Middle frontal gyrus (tissue), 1 donor: ENCODE results near the gene CST6.
"Not testable (repeated sequence)": the region's sequence is repeated elsewhere in the genome, so short reads cannot be mapped to it uniquely, and the experiment has no call there.

ENCODE experiments used
- DNase-seq: peaks from one replicate; pipeline ENCODE4 v3.0.0-alpha.2; 2015; ENCODE audit warnings: low spot score; ENCODE audit errors: extremely low spot score

The CST6 gene

DNA sequence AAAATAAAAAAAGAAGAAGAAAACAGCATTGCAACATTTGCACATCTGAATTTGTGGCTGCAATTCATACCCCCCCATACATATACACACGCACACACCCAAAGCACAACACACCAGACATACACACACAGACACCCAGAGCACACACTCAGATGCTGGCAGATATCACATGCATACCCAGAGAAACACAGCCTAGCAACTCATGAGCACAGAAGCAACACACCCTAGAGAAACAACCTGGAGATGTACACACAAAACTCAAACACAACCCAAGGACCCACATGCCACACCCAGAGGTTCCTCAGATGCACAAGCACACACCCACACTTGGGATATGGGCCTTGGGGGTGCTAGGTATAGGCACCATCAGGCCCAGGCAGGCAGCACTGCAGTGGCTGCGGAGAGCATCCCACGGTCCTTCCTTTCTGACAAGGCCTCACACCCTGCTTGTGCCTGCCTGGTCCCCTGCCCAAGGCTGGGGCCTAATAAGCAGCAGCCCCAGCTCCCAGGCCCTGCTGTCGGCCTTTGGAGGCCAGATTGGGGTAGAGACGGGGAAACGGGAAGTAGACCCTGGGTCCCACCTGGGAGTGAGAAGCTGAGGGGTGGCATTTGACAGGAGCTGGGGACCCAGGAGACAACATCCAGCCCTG lies 3.1 kb downstream of the CST6 start:
- no peak for DNase-seq

DNA sequence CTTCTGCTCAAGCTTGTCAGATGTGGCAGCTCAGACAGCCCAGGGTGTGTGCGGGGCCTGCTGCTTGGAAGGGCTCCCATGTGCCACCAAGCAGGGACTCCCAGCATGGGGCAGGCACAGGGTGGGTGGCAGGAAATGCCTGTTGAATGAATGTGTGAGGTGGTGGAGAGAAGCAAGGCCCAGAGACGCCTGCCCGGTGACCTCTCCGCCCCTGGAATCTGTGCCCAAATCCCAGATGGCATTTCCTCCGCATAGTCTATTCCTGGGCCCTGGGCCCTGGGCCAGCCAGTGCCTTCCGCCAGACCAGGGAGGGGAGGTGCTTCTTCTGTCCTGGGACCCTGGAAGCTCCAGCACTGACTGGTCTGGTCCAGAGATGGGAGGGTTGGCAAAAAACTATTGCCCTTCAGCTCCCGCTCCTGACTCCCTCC lies 3.7 kb downstream of the CST6 start:
- DNase-seq, result no peak

DNA sequence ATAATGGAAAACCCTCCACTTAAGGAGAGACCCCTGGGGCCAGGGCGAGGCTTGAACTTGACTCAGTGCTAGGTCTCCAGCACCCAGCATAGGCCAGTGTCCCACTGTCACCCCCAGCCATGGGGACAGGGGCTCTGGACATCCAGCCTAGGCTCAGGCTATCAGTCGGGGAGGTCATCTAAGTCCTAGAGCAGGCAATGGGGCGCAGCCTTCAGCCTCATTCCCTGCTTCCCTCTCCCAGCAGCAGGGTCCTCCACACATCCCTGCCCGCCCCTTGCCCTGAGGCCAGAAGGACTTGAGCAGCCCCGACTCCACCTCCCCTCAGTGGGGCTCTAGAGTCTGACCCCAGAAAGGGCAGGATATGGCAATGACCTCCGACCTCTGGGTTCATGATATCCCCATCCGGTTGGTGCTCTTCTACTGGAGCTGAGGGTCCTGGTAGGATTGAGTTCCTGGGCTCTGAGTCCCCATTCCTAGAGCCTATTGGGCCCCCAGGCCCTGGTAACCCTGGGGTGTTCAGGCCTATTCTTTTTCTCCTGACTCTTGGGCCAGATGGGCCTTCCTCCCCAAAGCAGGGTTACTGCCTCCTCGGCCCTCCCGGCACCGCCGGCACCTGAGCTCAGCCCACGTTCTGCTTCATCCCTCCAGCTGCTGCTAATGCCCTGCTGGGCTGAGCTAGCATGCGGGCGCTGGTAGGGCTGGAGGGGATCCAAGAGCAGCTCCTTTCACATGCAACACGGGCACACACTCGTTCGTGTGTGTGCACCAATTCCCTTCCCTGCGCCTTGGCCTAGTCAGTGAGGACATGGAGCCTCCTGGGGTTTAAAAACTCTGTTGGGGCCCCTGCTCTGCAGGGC lies 4.4 kb downstream of the CST6 start:
- DNase-seq, result no peak

DNA sequence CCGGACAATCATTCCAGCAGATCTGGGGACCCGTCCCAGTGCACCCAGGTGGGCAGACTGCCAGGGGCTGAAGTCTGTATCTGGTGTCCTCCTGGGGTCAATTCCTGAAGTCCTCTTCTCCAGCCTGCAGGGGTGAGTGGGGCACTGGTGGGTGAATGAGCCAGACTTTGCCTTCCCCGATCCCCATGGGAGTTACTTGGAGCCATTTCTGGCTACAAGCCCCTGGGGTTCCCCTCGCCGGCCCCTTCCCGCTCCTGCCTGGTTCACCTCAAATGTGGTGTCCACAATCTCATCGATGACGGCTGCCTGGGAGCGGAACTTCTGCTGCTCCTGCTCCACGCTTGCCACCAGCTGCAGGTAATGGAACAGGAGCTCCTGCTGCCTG lies 5.0 kb downstream of the CST6 start:
- DNase-seq, result no peak

DNA sequence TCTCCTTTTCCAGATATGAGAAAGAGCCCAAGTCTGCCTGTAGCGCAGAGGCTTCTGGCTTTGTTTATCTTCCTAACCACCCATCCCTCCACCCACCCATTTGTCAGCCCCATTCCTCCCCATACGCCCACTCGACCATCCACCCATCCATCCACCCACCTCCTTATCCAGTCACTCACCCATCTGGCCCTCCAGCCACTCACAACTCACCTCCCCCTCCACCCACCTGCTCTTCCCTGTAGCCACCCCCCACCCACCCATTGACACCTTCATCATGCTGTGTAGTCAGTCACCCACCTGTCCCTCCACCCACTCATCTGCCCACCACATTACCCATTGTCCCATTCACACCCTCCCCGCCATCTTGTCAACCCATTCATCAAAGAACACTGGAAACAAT lies 5.5 kb downstream of the CST6 start:
- no peak for DNase-seq

DNA sequence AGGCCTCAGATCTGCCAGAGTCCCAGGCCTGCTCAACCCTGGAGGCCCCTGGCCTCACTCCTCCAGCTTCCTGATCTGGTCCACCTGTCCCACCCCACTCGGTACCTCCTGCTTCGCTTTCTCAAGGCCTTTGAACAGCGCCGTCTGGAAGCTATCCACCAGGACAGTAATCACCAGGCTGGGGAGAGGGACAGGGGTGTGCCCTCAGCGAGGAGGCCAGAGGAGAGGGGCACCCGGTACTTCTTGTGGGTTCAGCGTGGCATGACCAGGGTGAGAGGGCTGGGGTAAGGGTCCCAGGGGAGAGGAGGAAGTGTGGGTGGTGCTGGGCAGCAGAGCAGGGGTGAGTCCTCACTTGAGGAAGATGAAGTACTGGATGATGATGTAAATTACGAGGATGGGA lies 8.4 kb downstream of the CST6 start:
- DNase-seq, result no peak

DNA sequence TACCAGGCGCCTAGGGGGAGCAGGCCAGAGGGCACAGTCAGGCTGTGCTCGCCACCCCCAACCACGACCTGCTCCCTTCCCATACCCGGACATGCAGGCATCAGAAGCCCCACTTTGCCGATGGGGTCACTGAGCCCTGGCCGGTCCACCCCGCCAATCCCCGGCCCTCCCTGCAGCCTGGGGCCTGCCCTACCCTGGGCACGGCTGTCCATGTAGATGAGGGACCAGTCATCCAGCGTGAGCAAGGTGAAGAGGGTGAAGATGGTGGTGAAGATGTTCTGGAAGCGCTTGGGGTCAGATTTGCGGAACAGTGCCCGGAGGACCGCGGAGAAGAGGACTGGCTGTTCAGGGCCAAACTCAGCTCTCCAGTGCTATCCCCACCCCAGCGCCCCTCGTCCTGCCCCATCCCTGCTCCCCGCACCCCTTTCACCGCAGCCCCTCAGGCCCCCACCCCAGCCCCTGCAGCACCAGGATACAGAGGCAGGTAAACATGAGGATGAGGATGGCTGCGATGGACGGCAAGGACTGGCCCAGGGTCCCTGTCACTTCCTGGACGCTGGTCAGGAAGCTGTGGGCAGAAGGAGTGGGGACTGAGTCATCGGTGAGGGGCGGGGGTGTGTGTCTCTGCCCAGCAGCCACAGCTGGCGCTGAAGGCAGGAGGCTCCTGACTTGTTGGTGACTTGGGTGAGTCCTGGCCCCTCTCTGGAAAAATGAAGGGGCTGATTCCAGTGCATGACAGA lies 9.0 kb downstream of the CST6 start:
- no peak for DNase-seq

DNA sequence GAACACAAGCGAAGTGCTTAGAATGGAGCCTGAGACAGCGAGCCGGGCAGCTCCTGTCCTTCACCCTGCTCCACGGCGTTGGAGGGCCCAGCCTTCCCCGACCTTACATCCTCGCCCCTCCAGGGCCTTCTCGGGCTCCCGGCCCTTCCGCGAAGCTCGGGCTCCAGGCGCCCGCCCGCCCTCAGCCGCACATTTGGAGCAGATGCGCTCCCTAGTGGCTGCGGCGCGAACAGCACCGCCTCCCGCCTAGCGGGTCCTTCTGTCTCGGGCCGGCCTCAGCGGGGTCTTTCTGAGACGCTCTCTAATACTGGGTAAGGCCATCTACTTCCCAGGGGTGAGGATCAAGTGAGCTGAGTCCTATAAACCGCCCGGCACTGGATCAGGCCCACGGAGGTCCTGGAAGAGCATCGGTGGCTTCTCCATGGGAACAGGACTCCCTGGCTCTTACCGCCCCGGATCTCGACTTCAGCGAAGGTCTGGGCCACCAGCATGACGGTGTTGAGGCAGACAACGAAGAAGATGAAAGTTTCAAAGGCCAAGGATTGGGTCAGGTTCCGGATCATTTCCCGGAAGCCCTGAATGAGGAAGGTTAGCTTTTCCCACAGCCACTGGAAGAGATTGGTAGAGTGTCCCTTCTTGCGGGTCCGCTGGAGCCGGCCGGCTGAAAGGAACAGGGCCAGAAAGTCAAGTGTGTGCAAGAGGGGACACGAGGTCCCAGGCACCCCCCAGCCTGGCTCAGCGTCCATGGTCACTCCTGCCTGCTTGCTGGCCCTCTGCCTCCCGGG lies 10.8 kb downstream of the CST6 start:
- no peak for DNase-seq

DNA sequence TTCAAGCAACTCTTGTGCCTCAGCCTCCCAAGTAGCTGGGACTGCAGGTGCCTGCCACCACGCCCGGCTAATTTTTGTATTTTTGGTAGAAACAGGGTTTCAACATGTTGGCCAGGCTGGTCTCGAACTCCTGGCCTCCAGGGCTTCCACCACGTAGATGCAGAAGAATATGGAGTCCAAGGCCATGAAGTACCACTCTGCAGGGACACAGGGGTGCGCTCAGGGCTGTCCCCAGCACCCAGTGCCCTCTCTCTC lies 11.3 kb downstream of the CST6 start:
- DNase-seq, result not testable (repeated sequence)

DNA sequence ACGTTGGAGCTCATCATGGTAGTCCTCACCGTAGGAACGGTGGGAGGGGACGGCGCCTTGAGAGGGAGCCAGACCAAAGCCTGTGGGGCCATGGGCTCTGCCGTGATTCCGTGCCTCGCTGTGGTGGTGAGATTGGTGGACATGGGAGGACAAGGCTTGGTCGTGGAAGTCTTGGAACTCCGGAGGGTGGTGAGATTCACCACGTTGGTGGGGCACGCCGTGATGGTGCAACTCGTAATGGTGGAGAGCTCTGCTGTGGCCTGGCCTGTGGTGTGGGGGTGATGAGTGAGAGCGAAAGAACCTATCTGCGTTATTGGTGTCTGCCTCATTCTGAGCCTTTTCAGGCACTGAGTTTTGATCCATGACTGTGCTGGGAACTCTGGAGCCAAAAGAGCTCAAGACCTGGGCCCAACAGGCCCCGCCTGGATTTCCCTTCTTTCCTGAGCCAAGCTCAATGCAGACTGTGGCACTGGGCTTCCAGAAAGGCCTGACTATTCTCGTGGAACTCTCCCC lies 14.3 kb downstream of the CST6 start, which contains the start of gene CATSPER1:
Gene CATSPER1, minus strand, starts transcription at position 463 of the 513 bp plus-strand sequence. Its CDS starts 100 bp downstream, at position 363.
- DNase-seq, result no peak

DNA sequence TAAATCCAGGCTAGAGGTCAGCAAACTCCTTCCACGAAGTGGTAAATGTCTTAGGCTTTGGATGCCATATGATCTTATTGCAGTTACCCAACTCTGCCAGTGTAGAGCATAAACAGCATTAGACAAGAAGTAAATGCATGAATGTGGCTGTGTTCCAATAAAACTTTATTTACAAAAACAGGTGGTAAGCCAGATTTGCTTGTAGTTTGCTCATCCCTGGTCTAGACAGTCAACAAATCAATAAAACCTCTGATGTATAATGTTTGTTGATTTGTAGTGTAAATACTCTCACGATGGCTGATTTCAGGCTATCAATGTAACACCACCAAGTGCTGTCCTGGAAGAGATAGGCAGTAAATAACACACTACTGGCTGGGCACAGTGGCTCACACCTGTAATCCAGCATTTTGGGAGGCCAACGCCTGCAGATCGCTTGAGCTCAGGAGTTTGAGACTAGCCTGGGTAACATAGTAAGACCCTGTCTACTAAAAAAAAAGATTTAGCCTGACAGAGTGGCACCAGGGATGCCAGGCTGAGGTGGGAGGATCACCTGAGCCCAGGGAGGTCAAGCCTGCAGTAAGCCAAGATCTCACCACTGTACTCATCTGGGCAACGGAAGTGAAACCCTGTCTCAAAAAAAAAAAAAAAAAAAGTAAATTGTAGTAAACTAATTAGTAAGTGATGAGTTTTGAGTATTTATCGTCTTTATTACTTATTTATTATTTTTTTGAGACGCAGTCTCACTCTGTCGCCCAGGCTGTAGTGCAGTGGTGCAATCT lies 21.3 kb downstream of the CST6 start:
- DNase-seq, result no peak

DNA sequence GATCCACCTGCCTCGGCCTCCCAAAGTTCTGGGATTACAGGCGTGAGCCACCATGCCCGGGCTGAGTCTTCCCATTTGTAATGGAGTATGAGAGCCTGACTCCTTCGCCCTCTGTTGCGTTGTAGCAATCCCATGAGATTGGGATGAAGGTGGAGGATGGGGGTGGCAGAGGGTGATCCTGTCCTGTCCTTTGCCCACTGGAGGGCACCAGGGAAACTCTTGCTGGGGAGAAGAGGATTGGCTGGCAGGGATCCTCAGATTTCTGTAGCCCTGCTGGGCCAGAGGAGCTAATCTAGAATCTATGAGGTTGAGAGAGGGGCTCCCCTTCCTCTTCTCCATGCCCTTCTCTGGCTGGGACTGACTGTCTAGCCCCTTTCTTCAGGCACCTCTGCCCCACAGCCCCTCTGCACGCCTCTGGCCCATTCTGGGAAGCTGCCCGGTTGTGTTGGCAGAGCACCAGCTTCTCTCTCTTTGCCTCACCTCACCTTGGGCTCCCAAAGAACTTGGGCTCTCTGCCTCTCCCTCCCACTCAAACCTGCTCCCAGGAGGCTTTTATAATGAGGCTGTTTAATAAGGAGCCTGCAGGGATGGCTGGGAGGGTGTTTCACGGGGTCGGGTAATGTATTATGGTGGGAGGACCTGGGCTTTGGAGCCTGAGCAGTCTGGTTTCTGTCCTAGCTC lies 24.0 kb downstream of the CST6 start:
- no peak for DNase-seq

DNA sequence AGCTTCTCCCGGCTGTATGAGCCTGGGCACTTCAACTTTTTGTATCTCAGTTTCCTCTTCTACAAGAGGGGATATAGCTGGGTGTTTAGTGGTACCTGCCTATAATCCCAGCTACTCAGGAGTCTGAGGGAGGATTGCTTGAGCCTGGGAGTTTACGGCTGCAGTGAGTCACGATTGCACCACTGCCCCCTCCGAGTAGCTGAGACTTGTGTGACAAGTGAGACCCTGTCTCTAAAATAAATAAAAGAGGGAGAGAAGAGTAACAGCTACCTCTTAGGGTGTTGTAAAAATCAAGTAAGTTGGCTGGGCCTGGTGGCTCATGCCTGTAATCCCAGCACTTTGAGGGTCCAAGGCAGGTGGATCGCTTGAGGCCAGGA lies 24.5 kb downstream of the CST6 start:
- DNase-seq, result no peak

DNA sequence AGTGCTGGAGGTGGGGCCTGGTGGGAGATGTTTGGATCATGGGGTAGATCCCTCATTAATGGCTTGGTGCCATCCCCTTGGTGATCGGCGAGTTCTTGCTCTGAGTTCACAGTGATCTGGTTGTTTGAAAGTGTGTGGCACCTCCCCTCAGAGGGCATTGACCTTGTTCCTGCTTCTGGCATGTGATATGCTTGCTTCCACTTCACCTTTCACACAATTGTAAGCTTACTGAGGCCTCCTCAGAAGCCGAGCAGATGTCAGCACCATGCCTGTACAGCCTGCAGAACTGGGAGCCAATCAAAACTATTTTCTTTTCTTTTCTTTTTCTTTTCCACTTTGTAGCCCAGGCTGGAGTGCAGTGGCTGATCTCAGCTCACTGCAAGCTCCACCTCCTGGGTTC lies 25.5 kb downstream of the CST6 start:
- DNase-seq, result no peak

DNA sequence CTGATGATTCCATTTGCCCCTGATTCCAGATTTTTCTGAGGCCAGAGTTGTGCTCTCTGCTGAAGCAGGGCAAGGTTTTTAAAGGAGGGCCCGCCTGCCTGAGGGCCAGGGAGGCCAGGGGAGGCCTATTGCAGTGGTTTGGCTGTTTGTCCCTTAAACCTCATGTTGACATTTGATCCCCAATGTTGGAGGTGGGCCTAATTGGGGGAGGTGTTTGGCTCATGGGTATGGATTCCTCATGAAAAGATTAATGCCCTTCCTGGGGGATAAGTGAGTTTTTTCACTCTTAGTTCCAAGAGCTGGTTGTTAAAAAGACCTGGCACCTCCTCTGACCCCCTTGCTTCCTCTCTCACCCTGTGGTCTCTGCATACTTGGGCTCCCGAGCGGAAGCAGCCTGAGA lies 28.0 kb downstream of the CST6 start:
- no peak for DNase-seq

DNA sequence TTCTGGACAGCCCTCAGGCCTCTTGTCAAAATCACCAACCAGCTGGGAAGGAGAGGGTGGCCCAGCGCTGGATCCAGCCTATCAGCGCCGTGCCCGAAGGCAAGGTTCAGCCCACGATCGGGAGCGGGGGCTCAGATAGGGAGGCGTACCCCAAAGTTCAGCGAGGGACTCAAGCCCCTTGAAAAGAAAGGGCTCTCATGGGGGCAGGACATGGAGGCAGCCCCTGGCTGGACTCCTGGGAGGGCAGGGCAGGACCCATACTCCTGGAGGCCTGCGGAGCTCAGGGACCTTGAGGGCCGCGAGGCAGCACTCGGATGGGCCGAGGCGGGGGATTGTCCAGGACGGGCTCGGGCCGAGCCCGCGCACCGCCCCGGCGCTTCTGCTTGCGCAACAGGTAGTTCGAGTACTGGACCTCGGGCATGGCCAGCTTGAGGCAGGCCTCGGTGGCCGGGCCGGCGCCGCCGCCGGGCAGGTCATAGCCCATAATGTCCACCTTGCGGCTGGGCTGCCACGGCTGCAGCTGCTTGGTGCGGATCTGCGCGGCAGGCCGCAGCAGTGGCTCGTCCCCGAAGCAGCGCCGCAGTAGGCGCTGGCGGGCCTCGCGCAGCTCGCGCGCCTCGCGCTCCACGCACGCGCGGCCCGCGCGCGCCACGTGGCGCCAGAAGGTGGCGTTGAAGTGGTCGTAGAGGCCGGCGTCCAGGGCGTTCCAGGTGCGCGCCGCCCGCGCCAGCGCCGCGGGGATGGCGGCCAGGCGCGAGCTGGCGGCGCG lies 30.6 kb downstream of the CST6 start:
- DNase-seq, result no peak

DNA sequence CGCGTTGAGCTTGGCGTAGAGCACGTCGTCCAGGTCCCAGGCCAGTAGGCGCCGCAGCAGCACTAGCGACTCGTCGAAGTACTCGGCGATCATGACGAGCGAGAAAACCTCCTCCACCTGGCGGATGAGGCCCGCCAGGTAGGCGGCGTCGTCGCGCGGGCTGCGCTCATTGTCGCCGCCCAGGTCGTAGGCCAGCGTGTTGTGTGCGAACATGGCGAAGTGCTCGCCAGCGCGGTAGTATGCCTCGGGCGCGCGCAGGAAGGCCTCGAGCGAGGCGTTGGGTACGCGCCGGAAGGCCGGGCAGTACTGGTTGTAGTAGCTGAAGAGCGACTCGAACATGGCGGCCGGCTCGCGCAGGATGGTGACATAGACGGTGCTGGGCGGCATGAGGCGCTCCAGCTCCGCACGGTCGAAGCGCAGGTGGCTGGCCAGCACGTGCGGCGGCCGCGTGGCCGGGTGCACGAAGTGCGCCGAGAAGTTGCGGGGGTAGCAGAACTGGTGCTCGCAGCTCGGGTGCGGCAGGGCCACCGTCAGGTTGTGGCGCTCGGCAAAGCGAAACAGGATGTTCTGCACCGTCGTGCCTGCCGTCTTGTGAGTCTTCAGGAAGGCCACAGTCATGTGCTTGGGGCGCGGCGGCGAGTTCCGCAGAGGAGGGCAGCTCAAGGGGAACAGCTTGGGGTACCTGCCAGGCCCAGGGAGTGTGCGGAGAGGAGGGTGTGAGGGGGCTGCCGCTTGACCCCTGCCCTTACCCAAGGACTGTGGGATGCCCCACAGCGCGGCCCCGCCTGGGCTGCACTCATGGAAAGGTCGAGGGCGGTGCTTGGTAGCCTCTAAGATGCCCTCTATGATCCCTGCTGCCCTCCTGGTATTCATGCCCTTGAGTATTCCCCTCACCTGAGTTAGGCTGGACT lies 31.4 kb downstream of the CST6 start:
- DNase-seq, result no peak

DNA sequence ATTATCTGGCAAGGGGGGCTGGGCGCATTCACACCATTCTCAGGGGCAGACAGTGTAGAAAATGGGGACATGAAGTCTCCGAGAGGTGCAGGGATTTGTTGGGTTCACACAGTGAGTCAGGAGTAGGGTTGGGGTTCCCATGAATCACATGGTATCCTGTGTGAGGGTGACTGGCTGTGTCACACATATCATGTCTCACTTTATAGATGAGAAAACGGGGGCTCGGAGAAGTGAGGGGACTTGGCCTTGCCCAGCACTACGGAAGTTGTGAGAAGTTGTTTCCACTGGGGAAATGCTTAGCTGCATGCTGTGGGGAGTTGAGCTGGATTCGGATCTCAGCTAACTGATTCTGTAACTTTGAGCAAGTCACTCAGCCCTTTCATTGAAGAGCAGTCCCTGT lies 32.9 kb downstream of the CST6 start:
- no peak for DNase-seq
